Fibroblast of skin of back (primary cell): ENCODE results near the gene FARSA. TPM values are rescaled to one million over a fixed set of nuclear protein-coding genes. Genes with fewer than 3 reads are reported as not detected.
A peak's percentile ranks its signal among the peaks of the same experiment; 100 is the strongest.
"Not testable (repeated sequence)": the region's sequence is repeated elsewhere in the genome, so short reads cannot be mapped to it uniquely, and the experiment has no call there.

ENCODE experiments used
- DNase-seq: peaks from one replicate; pipeline ENCODE4 v3.0.0-alpha.2; 2013
- polyA plus RNA-seq, 2 experiments: library from polyadenylated mRNA; unstranded; fragments of 120-200 nt; gene quantifications; one replicate each; pipeline ENCODE4 v1.2.1, GENCODE V29; 2013; ENCODE audit not compliant: insufficient read length in 2 of 2

FARSA gene
- 71.8 TPM for polyA plus RNA-seq (2013, experiment 1 of 2; ENCODE audit: insufficient read length)
- polyA plus RNA-seq (2013, experiment 2 of 2; ENCODE audit: insufficient read length) = 43.9 TPM

DNA sequence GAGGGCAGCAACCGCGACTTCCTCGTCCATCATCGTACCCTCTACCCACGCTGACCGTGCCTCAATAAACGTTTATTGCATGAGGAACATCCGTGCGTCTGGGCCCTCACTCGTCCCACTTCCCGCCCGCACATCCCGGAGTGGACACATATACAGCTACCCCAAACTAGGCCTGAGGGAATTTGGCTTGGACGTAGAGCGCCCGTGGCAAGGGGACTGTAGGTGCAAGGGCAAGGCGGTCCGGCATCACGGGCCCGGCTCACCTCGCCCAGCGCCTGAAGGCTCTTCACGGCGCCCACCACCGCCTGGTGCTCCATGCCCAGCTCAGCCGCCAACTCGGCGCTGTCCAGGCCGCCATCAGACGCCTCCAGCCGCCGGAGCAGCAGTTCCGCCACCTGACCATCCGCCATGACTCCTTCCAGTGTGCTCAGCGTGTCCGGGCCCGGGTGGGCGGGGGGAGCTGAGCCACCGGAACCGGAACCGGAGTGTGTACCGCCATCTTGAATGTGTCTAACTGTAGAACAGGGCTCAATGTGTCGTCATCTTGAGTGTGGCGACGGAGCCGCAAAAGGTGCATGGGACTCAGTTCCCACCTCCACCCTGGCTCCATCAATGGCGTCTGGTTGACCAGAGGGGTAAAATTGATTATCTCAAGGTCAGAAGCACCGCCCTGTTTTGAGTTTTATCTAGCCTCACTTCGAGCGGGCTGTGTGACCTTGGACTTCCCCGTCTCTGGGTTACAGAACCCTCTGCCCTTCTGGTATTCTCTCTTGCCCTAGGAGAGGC, at the start of gene FARSA:
Gene FARSA (minus strand): TSS at position 425 of the 786 bp plus-strand sequence. CDS start 15 bp downstream, at position 410.
- DNase-seq = peak; percentile 90

DNA sequence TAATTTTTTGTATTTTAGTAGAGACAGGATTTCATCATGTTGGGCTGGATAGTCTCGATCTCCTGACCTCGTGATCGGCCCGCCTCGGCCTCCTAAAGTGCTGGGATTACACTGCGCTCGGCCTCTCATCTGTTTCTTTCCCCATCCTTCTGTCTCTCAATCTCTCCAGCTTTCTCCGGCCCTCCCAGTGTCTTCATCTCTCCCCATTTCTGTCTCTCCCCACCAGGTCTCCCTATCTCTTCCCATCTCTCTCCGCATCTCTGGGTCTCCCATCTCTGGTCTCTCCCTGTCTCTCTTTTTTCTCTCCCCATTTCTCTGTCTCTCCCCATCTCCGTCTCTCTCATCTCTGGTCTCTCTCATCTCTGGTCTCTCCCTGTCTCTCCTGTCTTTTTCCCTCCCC, 49.6 kb upstream of the FARSA start:
- DNase-seq = no peak

DNA sequence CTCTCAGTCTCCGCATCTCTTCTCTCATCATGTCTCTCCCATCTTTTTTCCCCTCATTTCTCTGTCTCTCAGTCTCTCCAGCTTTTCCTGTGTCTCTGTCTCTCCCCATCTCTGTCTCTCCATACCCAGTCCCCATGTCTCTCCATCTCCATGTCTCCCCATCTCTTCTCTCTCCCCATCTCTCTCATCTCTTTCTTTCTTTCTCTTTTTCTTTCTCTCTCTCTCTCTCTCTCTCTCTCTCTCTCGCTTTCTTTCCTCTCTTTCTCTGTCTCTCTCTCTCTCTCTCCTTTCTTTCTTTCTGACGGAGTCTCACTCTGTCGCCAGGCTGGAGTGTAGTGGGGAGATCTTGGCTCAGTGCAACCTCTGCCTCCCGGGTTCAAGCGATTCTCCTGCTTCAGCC, 49.1 kb upstream of the FARSA start:
- DNase-seq = no peak

DNA sequence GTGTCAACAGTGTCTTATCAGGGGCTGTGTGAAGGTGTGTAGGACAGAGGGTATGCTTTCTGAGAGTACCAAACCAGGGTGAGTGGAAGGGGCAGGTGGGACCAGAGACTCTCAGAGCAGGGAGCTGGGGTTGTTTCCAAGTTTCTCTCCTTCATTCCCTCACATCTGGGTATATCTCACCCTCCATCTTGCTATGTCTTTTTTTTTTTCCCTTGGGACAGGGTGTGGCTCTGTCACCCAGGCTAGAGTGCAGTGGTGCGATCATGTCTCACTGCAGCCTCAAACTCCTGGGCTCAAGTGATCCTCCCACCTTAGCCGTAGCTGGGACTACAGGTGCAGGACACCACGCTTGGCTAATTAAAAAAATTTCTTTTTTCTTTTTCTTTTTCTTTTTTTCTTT, 46.5 kb upstream of the FARSA start:
- no peak for DNase-seq

DNA sequence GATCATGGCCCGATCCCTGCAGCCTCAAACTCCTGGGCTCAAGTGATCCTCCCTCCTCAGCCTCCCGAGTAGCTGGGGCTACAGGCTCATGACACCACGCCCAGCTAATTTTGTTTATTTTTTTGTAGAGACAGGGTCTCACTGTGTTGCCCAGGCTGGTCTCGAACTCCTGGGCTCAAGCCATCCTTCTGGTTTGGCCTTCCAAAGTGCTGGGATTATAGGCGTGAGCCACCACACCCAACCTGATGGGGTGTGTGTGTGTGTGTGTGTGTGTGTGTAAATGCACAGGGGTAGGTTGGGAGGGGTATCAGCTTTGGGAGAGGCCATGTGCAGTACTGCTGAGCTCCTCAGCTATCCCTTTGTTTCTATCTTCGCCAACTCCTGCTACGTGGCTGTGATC, 42.6 kb upstream of the FARSA start:
- not testable (repeated sequence) for DNase-seq

DNA sequence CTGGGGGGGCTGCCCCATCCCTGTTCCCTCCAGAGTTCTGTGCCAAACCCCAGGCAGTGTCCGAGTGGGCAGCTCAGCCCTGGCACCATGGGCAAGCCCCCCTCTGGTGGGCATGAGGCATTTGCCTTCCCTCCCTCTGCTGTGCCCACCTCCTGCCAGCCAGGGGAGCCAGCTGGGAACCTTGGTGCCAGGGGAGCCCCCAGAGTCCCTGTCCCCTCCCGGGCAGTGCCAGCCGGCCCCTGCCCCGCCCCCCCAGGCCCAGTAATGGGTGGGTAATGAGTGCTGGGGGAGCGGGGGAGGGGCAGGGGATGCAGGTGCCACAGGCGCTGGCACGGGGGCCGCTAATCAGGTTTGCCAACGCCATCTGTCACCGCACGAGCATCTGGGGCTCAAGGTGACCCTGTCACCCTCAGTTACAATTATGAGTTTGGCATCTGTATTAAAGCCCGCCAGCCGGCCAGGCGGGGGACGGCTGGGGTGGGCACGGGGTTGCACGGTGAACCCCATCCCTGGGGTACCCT, 41.8 kb upstream of the FARSA start:
- DNase-seq = no peak

DNA sequence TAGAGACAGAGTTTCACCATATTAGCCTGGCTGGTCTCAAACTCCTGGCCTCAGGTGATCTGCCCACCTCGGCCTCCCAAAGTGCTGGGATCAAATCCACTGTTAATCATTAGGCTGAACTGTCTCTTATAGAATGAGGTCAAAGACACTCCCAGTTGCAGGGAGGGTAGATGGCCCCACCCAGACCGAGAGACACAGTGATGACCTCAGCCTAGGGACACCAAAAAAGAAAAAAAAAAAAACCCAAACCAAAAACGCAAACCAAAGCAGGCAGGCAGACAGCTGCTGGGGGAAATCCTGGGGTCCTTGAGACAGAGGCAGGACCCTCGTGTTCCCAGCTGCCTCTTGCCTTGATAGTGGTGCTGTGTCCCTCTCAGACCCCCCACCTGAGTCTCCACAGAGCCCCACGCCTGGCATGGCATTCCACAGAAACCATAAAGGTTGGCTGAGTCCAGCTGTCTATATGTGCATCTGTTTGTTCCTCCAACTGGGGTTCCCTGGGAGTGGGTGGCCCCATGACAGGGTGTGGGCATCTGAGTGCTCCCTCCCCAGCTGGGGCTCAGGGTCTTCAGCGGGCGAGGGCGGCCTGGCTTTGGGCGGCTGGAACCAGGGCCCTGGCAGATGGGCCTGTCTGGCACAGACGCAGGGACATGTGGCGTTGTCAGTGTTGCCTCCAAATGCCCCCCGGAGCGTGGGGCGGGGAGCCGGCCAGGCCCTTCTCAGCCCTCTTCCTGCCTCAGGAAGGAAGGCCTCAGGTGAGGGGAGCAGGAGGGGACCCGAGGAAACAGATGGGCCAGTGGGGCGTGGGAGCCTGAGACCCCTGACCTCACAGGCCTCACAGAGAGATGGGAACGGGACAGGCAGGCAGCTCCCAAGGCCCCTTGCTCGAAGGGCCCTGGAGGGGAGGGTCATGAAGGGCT, 41.0 kb upstream of the FARSA start:
- no peak for DNase-seq

DNA sequence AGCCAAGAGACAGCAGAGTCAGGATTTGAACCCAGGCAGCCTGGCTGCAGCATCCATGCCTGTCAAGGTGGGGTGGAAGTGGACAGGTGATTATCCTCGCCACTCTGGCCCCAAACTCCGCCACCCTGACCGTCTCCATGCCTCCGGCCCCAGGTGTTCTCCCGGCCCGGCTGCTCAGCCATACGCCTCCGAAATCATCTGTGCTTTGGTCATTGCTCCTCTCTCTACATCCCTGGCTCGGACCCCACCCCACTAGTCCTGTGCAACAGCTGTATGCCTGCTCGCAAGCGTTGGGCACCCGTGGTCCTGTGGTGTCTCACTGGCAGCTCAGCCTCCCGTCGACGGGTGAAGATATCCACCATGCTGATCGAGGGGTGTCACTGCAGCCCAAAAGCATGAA, 39.7 kb upstream of the FARSA start:
- no peak for DNase-seq

DNA sequence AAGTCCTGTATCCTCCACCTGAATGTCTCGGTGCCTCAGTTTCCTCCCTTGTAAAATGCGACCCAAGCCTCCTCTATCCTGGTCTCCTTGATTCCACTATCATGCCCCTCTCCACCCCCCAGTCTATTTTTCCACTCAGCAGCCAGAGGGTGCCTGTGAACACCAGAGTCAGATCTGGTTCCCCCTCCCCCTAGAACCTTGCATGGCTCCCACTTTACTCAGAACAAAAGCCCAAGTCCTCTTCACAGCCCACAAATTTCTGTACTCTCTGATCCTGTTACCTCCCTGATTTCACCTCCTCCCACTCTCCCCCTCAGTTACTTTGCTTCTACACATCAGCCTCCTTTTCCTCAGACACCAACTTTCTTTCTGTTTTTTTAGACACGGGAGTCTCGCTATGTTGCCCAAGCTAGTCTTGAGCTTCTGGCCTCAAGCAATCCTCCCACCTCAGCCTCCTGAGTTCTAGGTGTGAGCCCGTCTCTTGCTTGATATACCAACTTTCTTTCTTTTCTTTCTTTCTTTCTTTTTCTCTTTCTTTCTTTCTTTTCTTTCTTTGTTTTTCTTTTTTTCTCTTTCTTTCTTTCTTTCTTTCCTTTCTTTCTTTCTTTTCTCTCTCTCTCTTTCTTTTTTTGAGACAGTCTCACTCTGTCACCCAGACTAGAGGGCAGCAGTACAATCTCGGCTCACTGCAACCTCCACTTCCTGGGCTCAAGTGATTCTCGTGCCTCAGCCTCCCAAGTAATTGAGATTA, 36.7 kb upstream of the FARSA start:
- DNase-seq = no peak

DNA sequence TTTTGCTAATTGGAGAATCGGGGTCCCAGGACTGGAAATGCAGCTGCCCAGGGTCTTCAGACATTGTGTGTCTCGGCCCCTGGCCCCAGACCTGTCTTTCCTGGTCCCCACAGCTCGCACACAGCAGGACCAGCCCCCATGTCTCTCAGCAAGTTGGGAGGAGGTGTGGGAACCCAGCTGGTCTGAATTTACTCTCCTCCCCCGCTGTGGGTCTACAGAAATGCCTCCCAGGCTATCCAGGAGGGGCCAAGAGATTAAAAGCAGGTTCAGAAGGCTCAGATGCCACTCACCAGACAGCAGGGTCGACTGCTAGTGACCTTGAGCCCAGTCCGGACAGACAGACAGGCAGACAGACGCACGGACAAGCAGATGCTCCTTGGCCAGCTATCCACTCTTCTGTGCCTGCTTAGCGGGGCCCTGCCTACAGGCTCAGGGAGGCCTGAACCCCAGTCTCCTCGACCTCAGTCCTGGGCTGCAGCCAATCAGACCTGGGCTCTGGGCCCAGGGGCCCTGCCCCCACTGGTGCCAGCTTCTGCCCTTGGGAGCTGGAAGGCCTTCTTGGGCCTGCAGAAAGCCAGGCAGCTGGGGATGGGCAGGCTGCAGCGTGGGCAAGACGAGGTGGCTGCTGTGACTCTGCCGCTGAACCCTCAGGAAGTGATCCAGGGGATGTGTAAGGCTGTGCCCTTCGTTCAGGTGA, 35.9 kb upstream of the FARSA start, which contains the start of gene DAND5:
Gene DAND5 (plus strand): TSS at position 285 of the 697 bp plus-strand sequence. CDS start 85 bp downstream, at position 370.
- no peak for DNase-seq

DNA sequence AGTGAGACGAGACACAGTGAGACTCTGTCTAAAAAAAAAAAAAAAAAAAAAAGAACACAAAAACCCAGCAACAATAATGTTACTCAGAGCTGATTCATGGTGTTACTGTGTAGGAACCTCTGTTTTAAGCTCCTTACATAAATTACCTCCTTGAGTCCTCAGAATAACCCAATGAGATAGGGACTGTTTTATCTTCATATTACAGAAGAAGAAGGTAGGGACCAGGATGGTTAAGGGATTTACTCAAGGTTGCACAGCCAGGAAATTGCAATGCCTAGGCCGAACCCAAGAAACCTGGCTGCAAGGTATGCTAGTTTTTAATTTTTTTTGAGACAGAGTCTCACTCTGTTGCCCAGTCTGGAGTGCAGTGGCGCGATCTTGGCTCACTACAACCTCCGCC, 34.4 kb upstream of the FARSA start:
- DNase-seq = no peak

DNA sequence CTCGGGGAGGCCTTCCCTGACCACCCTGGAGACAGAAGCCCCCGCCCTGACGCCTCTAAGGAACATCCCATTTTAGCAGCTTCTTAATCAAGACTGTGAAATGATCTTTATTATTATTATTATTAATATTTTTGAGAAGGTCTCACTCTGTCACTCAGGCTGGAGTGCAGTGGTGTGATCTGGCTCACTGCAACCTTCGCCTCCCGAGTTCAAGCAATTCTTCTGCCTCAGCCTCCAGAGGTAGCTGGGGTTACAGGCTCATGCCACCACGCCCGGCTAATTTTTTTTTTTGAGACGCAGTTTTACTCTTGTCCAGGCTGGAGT, 32.3 kb upstream of the FARSA start:
- DNase-seq = no peak

DNA sequence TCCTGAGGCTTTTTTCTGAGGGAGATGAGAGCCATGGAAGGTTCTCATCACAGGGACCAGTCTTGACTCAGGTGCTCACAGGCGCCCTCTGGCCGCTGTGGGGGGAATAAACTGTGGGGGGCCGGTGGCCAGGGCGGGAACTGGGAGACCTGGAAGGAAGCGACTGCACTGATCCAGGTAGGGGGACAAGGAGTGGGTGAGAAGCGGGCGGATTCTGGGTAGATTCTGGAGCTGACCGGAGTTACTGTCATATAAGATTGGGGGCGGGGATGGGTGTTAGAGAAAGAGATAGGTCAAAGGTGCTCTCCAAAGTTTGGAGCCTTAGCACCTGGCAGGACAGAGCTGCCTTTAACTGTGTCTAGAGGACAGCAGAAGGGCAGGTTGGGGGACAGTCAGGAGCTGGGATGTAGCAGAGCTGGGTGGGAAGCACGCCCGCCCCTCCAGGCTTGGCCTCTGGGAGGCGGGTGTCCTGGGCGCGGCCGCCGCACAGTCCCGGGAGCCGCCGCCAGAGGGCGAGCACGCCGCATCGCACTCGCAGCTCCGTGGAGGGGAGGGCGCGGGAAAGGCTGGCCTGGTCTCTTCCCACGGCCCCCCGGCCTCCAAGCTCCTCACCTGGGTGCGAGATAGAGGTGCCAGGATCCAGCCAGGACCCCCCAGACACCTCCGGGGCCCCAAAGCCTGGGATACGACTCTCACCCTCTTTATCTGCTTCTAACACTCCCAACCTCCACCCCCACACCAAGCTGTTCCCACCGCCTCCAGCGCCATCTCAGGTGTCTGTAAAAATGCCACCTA, 31.7 kb upstream of the FARSA start:
- peak; percentile 75 for DNase-seq

DNA sequence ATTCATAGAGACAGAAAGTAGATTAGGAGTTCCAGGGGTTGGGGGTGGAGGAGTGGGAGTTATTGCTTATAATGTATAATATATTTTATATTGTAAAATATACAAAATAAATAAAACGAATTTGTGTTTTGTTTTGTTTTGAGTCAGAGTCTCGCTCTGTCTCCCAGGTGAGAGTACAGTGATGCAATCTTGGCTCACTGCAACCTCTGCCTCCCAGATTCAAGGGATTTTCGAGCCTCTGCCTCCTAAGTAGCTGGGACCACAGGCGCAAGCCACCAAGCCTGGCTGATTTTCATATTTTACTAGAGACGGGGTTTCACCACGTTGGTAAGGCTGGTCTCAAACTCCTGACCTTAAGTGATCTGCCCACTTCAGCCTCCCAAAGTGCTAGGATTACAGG, 26.0 kb upstream of the FARSA start:
- no peak for DNase-seq

DNA sequence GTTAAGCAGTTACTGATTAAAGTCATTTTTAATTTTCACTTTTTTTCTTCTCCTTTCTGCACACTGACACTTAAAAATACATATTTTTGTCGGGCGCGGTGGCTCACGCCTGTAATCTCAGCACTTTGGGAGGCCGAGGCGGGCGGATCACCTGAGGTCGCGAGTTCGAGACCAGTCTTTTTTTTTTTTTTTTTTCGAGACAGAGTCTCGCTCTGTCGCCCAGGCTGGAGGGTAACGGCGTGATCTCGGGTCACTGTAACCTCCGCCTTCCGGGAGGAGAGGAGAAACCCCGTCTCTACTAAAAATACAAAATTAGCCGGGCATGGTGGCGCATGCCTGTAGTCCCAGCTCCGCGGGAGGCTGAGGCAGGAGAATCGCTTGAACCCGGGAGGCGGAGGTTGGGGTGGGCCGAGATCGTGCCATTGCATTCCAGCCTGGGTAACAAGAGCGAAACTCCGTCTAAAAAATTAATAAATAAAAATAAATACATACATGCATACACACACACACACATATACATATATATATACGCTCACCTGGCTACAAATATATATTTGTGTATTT, 24.0 kb upstream of the FARSA start:
- DNase-seq = not testable (repeated sequence)

DNA sequence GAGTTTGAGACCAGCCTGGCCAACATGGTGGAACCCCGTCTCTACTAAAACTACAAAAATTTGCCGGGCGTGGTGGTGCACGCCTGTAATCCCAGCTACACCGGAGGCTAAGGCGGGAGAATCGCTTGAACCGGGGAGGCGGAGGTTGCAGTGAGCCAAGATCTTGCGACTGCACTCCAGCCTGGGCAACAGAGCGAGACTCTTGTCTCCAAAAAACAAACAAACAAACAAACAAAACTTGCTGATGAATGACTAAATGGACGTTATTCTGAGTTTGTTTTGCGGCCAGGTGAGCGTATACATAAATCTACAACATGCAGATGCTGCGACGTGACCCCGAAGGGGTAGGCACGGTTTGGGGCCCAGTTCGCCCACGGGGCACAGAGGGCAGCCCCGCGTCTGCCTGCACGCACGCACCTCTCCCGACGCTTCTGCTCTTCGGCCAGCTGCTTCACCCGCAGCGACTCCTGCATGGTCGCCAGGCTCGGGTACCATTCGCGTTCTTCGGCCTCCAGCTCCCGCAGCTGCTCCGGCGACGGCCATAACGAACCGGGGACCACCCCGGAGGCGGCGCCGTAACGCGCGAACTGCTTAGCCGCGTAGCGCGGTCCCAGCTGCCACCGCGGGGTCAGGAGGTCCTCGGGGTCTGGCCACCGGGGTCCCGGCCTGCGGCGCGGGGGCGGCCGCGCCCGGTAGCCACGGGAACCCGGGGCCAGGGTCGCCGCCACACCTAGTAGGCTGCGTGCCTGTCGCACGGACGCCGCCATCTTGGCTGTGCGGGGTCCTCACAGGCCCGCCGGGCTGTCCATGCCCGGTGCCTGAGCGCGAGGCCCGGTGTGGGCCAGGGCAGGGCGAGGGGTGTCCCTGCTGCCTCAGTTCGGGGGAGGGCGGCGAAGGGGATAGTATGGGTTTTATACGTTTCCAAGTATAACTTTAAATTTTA, 23.2 kb upstream of the FARSA start, which contains the start of gene GADD45GIP1:
Gene GADD45GIP1 (minus strand): TSS at position 778 of the 943 bp plus-strand sequence. CDS start 11 bp downstream, at position 767.
- DNase-seq = peak; percentile 82

DNA sequence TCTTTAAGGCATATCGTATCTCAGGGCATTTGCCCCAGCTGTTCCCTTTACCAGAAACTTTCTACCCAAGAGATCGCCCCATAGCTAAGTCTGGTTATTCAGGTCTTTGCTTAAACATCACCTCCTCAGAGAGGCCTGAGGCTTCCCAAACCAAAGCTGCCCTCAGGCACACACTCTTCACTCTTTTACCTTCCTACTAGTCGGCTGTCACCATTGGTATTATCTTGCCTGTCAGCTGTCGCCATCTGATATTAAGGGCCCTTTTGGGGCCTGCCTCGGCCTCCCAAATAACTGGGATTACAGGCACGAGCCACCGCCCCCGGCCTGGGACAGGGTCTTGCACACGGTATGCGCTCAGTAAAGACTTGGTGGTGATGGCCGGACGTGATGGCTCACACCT, 22.5 kb upstream of the FARSA start:
- DNase-seq = no peak

DNA sequence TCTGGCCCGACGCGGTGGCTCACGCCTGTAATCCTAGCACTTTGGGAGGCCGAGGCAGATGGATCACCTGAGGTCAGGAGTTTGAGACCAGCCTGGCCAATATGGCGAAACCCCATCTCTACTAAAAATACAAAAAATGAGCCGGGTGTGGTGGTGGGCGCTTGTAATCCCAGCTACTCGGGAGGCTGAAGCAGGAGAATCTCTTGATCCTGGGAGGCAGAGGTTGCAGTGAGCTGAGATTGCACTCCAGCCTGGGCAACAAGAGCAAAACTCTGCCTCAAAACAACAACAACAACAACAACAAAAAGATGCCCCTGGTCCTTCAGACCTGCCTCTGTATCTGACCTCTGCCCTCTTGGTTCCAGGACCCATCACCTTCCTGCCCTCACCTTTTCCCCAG, 22.1 kb upstream of the FARSA start:
- DNase-seq = not testable (repeated sequence)

DNA sequence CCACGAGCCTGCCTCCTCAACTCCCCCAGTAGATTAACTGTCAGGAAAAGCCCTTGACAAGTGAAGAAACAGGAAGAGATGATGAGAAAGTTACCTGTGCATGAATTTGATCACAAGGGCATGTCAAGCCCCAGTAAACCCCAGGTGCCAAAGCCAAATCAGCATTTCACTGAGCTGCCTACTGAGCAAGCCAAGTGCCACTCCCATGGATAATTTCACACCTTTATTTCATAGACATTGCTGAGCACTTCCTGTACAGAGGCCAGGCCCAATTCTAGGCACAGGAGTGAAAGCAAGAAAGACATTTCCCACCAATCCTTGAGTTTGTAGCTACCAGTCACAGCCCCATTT, 21.1 kb upstream of the FARSA start:
- DNase-seq = no peak
